GM11168 (cell line): ENCODE measurements around the gene HERPUD1.

Experiments used
- in situ Hi-C: fragments of 300-500 bp; cut with MboI; formaldehyde crosslinking; loops from one replicate; pipeline ENCODE4 v1.12.0; 2022; ENCODE audit warnings: low sequenced_read_pairs; ENCODE audit not compliant: unreplicated experiment

The HERPUD1 gene

DNA sequence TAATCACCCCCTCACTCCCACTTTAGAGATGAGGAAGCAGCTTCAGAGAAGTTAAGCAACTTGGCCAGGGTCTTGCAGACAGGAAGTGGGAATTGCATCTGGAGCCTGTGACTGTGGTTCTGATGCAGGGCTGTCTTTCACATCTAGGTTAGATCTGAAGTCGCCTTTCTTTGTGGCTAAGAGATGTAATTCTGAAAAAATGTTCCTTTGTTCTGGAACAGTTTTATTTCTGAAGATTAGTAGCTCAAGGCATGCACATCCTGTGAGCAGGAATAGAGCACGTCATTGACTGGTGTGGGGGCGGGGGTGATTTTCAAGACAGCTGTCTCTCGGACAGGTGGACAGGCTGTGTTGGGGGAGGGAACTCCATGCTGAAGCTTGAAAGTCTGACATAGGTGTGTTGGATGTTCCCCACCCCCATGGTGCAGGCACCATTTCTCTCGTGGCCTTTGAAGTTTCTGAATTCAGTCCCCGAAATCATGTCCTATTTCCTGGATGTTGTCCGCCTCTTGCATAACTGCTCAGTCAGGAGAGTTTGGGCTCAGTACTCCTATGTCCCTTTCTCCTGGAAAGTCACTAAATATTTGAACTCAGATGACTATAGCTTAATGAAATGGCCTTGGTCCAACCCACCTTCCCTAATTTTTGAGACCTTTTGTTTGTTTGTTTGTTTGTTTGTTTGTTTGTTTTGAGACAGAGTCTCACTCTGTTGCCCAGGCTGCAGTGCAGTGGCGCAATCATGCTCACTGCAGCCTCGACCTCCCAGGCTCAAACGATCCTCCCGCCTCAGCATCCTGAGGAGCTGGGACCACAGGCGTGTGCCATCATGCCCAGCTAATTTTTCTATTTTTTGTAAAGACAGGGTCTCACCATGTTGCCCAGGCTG, 21.0 kb upstream of the HERPUD1 start:
- in situ Hi-C loops, result no loop called here

DNA sequence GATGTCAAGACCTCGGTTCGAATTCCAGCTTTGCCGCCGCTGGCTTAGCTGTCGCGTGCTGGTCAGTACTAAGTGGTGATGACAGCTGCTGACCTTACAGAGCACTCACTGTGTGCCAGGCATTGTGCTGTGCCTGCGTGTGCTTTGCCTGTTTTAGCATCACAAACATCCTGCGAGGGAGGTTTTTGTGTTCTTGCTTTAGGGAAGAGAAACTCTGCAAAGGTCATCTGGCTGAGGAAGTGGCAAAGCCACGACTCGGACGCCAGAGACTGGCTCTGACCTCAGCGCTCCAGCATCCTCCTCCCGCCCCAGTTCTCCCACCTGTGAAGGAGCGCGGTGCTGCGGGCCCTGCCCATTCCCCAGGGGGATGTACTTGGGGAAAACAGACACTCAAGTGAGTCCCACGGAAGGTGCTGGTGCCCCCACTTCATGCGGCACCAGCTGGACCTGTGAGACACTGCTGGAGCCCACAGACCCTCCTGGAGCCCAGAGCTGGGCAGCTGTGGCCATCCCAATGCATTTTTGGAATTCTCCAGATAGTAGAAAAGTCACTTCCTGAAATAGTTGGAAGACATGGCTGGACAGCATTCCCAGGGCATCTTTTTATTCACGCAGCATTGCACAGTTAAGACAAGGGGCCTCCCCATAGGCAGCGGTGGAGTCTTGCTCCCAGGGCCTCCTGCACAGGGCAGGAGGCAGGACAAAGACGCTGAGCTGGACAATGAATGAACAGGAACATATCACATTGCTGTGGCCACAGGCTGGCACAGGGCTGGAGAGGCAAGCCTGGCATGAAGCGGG, 20.0 kb upstream of the HERPUD1 start:
- in situ Hi-C loops, result no loop called here

DNA sequence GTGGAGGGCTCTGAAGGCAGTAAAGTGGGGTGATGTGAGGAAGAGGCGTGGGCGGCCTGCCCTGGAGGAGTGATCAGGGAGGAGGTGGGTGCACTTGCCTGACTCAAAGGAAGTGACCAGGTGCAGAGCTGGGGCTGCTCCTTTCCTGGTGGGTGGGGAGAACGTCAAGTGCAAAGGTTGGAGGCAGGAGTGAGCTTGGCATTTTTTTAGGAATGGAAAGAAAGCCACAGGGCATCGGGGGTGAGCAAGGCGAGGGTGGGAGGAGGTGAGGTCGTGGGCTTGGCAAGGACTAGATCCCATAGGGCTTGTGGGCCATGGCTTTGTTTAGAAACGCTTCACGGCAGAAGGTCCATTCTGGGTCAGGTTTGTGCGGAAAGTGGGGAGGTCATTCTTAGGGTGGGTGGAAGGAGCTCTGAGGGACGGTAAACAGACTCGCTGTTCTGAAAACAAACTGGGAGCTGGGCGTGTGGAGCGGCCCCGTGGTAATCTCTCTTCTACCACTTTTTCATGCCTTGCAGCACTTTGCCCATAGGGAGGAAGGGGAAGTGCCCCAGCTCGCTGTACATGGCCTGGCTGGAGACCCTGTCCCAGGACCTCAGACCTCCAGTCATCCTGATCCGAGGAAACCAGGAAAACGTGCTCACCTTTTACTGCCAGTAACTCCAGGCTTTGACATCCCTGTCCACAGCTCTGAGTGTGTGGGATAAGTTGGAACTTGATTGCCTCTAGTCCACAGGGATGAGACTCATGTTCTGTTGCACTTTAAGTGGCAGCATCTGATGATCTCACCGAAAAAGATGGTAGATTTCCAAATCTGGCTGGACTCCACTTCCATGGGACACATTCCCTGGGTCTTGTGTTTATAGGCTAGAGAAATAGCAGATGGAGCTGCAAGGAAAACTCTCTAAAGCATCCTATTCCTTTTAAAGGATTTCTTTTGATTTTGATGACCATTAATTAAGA, 18.9 kb upstream of the HERPUD1 start:
- in situ Hi-C loops, result no loop called here

DNA sequence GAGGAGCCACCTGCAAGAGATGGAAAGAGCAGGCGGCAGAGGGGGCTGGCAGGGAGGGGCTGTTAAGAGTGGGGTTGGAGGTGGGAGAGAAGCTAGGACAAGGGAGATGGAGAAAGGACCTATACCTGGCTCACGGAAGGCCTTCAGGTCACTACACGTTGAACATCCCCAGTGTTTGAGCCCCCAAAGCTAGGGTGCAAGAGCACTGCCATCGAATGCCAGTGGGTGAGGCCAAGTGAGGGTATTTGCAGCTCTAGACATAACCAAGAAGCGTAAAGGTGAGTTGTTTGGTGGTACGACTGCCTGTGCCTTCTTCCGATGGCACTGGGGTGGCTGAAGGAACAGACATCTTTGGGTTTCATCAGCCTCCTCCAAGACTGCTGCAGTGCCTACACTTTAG, 17.0 kb upstream of the HERPUD1 start:
- in situ Hi-C loops, result no loop called here

DNA sequence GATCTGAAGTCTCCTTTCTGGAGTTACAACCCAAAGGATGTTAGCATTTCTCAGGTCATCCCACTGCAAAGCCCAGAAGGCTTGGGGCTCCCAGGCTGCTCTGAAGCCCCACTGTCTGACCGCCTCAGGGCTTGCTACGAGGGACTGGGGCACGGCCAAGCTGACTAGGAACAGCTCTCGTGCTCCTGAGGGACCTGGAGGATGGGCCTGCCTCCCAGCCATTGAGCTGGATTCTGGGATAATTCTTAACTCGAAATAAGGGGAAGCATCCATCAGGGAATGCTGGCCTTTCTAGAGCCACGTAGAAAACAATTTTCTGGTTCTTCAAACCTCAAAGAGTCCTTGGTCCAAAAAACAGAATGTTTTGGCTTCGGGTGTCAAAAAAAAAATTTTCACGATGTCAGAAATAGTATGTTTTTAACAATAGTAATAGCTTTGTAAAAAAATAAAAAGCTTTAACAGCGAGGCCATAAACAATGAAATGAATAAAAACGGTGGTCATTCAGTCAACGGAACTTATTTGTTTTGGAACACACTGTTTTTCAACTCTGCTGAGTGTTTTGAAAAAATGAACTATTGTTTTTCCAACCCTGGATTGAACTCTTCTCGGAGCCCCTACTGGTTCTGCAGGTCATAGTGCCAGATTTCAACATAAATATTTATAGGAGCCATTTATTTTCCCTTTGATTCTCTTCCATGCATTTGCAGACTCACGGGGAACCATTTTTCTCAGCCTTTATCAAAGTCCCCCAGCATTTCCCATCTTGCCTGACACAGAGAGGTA, 16.4 kb upstream of the HERPUD1 start:
- in situ Hi-C loops, result no loop called here

DNA sequence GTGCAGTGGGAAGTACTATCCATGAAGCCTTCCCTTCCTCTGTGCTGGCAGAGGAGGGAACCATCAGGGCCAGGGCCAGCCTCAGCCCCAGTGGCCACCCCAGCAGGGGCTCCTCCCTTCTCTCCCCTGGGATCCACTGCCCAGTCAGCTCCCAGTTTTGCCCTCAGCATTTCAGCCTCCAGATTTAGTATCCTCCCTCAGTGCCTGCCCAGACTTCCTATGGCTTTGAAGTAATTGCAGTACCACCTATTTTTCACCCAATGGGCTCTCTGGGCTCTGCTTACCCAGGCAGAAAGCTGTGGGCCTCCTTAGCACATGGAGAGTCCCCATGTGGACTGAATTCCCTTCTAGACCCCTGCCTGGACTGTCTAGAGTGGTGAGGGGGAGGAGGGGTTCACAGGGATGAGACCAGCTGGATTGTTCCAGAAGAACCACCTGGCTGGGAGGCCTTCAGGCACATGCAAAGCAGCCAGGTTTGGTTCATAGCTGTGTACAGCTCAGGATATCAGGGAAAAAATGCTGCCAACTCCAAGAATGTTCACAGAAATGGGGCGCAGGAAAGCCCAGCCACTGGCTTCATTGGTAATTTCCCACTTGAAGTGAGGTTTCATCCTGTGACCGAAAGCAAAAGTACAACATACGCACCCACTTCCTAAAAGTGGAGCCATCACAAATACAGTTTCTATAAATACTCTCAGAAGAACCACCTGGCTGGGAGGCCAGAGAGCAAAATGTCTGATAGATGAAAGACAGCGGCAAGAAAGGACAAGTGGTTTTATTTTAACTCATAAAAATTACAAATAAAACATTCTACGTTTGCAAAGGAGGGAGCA, 15.2 kb upstream of the HERPUD1 start:
- in situ Hi-C loops, result no loop called here

DNA sequence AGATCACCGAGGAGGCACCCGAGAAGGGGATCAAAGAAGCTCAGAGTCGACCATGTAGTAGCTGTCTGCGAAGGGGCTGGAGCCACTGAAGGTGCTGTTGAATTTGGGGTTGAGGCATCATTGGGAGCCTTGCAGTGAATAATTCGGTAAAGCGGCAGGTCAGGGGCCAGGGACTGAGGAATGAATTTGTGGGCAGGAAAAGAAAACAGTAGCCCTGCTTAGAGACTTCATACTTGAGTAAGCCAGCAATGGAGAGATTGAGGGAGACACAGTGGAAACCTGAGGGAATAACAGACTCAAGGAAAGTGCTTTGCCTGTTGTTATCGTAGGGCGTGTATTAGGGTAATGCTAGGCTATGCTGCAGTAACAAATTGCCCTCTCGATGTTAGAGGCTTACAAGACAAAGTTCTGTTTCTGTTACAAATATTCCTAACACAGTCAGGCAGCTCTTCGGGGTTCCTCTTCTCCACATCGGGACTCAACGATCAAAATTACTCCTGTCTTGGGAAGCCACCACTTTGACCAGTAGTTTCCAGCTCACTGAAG, 13.4 kb upstream of the HERPUD1 start:
- in situ Hi-C loops, result no loop called here

DNA sequence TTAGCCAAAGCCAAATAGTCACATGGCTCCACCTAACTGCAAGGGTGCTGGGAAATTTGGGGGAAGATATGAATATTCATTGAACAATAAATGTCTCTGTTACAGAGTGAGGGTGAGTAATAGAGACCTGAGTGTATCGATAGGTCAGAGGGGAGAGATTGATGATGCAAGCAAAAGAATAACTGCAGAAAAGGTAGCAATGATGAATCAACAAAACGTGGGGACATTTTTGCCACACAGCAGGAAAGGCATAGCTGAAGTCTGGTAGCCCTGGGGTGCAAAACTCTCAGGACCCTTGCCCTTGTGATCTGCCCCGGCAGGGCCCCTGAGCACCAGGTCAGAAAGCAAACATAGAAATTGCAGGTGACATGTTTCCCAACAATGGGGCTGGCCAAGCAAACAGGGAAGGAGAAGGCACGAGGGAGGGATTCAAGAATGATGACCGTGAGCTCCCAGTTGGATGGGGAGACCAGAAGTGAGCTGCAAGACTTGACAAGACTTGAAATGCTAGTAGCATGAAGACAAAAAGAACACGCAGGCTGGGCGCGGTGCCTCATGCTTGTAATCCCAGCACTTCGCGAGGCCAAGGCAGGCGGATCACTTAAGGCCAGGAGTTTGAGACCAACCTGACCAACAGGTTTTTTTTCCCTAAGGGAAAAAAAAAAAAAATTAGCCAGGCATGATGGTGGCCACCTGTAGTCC, 12.7 kb upstream of the HERPUD1 start:
- in situ Hi-C loops, result no loop called here

DNA sequence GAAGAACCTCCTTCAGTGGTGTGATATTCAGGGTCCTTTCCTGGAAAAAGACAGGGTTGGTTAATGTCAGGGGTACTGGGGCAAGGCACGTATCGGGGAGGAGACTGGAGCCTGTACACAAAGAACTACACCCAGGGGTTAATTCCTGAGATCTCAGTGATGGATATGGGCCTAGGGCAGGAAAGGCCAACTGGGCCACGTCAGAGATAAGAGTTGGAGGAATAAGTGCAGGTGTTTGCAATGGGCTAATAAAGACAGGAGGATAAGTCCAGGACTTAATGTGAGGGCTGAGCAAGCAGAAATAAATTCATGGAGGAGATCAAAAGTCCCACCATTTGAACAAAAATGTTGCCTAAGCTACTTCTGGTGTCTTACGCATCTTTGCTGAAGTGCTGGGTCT, 10.4 kb upstream of the HERPUD1 start:
- in situ Hi-C loops, result no loop called here

DNA sequence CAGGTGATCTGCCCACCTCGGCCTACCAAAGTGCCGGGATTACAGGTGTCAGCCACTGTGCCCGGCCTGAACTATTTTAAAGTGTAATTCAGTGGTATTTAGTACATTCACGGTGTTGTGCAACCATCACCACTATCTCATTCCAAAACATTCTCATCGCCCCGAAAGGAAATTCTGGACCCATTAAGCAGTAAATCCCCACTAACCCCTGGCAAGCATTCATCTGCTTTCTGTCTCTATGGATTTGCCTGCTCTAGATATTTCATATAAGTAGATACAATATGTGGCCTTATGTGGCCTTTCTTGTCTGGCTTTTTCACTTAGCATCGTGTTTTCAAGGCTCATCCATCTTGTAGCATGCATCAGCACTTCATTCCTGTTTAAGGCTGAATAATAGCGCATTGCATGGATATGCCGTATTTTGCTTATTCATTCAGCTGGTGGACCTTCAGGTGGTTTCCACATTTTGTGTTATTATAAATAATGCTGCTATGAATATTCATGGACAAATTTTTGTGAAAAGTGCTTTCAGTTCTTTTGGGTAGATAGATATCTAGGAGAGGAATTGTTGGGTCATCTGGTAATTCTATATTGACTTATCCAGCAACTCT, 8.4 kb upstream of the HERPUD1 start:
- in situ Hi-C loops, result no loop called here

DNA sequence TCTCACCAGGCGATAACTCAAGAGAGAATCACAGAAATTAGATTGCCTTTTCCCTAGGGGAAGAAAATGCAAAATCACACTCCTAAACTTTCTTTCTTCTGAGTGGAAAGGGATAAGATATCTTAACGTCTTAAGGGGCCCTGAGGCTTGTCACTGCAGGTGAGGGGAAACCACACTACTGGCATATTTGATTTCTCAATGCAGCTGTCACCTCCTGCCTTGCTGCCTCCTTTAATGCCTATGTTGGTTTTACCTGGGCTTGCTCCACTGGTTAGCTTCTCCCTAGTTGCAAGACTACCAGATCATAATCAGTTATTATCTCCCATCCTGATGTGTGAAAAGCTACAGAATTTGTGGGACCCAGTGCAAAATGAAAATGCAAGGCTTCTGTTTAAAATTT, 4.5 kb upstream of the HERPUD1 start:
- in situ Hi-C loops, result no loop called here

DNA sequence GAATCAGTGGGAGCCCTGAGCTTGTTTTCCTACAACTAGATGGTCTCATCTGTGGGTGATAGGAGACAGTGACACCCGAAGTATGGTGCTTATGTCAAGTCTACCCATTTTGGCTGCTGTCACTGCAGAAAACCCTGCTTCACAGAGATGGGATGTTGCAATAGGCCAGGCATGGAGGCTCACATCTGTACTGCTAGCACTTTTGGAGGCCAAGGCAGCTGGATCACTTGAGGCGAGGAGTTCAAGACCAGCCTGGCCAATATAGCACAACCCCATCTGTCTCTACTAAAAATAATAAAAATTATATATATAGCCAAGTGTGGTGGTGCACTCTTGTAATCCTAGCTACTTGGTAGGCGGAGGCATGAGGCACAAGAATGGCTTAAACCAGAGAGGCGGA, 2.3 kb upstream of the HERPUD1 start:
- in situ Hi-C loops, result no loop called here

DNA sequence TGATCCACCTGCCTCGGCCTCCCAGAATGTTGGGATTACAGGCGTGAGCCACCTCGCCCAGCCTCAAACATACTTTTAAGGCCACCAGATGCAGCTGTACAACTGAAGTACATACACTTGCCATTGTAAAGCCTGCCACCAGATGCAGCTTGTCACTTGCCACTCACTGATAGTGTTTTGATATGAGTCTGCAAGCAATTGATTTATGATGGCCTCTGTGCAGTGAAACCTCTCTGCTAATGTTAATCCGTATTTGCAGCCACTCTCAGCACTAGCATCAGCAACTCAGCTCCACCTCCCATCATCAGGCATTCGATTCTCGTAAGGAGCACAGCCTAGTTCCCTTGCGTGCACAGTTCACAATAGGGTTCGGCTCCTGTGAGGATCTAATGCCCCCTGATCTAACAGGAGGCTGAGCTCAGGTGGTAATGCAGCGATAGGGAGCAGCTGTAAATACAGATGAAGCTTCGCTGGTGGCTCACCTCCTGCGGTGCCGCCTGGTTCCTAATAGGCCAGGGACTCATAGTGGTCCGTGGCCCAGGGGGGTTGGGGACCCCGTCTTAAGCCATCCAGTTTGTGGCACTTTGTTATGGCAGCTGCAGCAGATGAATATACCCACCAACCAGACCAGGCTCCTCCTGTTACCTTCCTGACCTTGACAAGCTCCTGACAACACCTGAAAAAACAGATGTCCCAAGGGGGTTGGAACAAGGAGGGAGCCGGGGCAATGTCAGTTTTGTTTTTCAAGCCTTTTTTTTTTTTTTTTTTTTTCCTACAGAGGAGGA, 1.3 kb upstream of the HERPUD1 start:
- in situ Hi-C loops, result no loop called here

DNA sequence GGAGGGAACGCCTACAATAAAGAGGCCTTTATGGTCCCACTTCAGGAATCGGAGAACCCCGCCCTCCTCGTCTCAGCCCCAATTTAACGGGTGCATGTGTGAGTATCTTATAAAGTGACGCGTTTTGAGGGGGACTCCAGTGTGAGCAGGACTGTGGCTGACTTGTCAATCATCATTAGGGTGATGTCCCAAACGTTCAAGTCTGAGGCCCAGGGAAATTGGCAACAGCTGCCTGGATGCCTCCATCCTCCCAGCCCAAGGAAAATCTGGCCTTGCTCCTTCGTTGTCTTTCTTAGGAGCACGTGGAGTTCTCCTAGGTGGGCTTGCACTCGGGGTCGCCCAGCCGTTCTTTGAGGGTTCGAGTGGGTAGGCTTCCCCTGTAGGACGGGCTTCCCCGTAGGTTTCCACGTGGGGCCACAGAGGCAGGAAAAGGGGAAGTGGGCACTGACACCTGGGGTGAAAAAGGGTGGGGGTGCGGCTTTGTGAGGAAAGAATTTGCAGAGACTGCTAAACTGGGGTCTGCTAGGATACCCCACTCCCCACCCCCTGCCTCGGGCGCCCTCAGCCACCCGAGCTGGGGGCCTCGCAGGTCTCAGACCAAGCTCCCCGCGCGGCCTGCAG, 561 bp upstream of the HERPUD1 start:
- in situ Hi-C loops, result no loop called here

DNA sequence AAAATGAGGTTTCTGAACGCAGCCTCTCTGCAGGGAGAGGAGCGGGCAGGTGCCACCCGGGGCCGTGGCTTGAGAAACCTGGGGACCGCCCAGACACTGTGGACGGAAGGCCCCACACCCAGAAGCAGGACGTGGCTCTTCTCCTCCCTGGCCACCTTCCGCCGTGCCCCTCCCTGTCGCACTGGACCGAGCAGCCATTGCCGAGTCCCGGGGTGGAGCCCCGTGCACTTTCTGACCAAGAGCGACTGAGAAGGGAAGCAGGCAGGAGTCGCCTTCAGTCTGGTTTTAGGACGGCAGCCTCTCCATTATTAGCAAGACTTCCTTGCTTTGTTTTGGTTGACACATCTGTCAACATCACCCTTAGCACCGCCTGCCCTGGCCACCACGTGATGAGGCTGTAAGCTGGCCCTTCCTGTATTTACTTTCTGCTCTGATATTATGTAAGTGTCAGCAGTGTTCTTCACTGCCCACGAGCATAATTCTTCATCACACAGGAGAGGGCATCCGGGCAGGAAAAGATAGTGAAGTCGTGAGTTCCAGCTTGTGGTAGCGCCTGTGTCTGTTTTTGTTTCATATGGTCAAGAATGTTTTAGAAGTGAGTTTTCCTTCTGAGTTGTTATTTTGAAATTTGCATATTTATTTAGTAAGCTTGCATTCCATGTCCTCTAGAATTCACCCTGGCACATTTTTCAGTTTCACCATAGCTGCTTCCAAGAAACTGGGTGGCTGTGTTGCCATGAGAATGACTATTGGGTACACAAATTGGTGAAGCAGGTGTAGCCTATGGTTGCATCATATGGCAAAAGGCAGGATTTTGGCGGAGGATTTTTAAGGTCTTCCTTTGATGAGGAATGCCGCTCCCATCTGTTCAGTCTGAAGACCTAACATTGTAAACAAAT, 1.0 kb downstream of the HERPUD1 start:
- in situ Hi-C loops, result no loop called here
